GM13976 (cell line): ENCODE results near the gene IRX4.
"Not testable (repeated sequence)": the region's sequence is repeated elsewhere in the genome, so short reads cannot be mapped to it uniquely, and the experiment has no call there.

Experiments
- DNase-seq: peaks from one replicate; pipeline ENCODE4 v3.0.0; 2012; ENCODE audit warnings: low spot score
- CTCF ChIP-seq: IDR thresholded peaks from 2 replicates; pipeline ENCODE4 v1.5.1; 2012; ENCODE audit warnings: borderline replicate concordance, mild to moderate bottlenecking; ENCODE audit not compliant: insufficient read depth; ENCODE audit errors: extremely low read depth, missing control alignments, control extremely low read depth
- in situ Hi-C: fragments of 300-500 bp; cut with MboI; formaldehyde crosslinking; loops from one replicate; pipeline ENCODE4 v1.12.0; 2022; ENCODE audit warnings: low sequenced_read_pairs, mixed read lengths, inconsistent platforms; ENCODE audit not compliant: unreplicated experiment

The IRX4 gene

GRCh38 chr5:1874348-1874747, 8.4 kb downstream of the IRX4 start:
- in situ Hi-C loops: no loop called here
- TF ChIP-seq CTCF: no peak
- no peak for DNase-seq

- TF ChIP-seq CTCF: no peak
- in situ Hi-C loops: no loop called here
- DNase-seq: no peak
These were observed 9.3 kb downstream of the IRX4 start for GRCh38 chr5:1873243-1873959.

GRCh38 chr5:1871441-1871840, 11.3 kb downstream of the IRX4 start:
- in situ Hi-C loops: no loop called here
- no peak for TF ChIP-seq CTCF
- DNase-seq: no peak

GRCh38 chr5:1870435-1871272, 12.1 kb downstream of the IRX4 start:
- DNase-seq, in situ Hi-C loops: not testable (repeated sequence)

- DNase-seq: no peak
- in situ Hi-C loops: no loop called here
- TF ChIP-seq CTCF: no peak
These were observed 13.7 kb downstream of the IRX4 start for GRCh38 chr5:1868886-1869475.

GRCh38 chr5:1867815-1868143, 14.9 kb downstream of the IRX4 start:
- in situ Hi-C loops: no loop called here
- no peak for TF ChIP-seq CTCF
- DNase-seq: no peak
